OCI-LY1 (cell line): ENCODE data around the gene KLHL8.

ENCODE experiments used
- CTCF ChIP-seq: fragments of 200-600 bp; sonication (generic), shearing (Covaris generic); IDR thresholded peaks from 2 replicates; pipeline ENCODE4 v1.5.1; 2017; ENCODE audit warnings: mild to moderate bottlenecking, antibody characterized with exemption, low read length, moderate library complexity, mixed read lengths
- EZH2 ChIP-seq: fragments of 200-600 bp; sonication (generic), shearing (Covaris generic); IDR thresholded peaks from 2 replicates; pipeline ENCODE4 v1.8.0; 2017; ENCODE audit warnings: borderline replicate concordance, mixed run types, mild to moderate bottlenecking, antibody characterized with exemption, low read length, moderate library complexity, mixed read lengths

DNA sequence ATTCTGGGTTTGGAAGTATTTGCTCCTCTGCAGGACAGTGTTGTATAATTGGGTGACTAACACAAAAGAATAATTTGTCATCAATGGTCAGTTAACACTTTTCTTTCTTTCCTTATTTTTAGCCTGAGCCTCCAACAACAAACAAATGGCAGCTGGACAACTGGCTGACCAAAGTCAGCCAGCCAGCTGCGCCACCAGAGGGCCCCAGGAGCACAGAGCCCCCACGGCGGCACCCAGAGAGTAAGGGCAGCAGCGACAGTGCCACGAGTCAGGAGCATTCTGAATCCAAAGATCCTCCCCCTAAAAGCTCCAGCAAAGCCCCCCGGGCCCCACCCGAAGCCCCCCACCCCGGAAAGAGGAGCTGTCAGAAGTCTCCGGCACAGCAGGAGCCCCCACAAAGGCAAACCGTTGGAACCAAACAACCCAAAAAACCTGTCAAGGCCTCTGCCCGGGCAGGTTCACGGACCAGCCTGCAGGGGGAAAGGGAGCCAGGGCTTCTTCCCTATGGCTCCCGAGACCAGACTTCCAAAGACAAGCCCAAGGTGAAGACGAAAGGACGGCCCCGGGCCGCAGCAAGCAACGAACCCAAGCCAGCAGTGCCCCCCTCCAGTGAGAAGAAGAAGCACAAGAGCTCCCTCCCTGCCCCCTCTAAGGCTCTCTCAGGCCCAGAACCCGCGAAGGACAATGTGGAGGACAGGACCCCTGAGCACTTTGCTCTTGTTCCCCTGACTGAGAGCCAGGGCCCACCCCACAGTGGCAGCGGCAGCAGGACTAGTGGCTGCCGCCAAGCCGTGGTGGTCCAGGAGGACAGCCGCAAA, 106.0 kb downstream of the KLHL8 start:
- TF ChIP-seq EZH2 (no peak), CTCF (no peak)
